Globus pallidus (tissue), 1 donor: ENCODE measurements around the gene GLG1.

ENCODE experiments used
- DNase-seq: peaks from one replicate; pipeline ENCODE4 v3.0.0-alpha.2; 2015; ENCODE audit warnings: low spot score

The GLG1 gene

GRCh38 chr16:74472540-74472939 lies 134.4 kb downstream of the GLG1 start:
- DNase-seq: no peak

GRCh38 chr16:74472010-74472409 lies 134.9 kb downstream of the GLG1 start:
- no peak for DNase-seq

GRCh38 chr16:74469946-74470478 lies 136.9 kb downstream of the GLG1 start:
- no peak for DNase-seq

- no peak for DNase-seq
Measured at GRCh38 chr16:74468807-74469525, 137.9 kb downstream of the GLG1 start.

GRCh38 chr16:74466872-74467271 lies 140.0 kb downstream of the GLG1 start:
- DNase-seq: no peak

- no peak for DNase-seq
Measured at GRCh38 chr16:74465851-74466685, 140.8 kb downstream of the GLG1 start.

- DNase-seq: no peak
Measured at GRCh38 chr16:74465281-74465680, 141.6 kb downstream of the GLG1 start.

GRCh38 chr16:74463888-74464287 lies 143.0 kb downstream of the GLG1 start:
- DNase-seq: no peak

- no peak for DNase-seq
Measured at GRCh38 chr16:74462361-74462760, 144.6 kb downstream of the GLG1 start.

GRCh38 chr16:74461826-74462225 lies 145.1 kb downstream of the GLG1 start:
- DNase-seq: peak; percentile 19

- no peak for DNase-seq
Measured at GRCh38 chr16:74460542-74460941, 146.4 kb downstream of the GLG1 start.

GRCh38 chr16:74456290-74456625 lies 150.7 kb downstream of the GLG1 start:
- DNase-seq: no peak

GRCh38 chr16:74455619-74456289 lies 151.2 kb downstream of the GLG1 start:
- no peak for DNase-seq

GRCh38 chr16:74455213-74455612 lies 151.7 kb downstream of the GLG1 start:
- no peak for DNase-seq

GRCh38 chr16:74451951-74452758 lies 154.8 kb downstream of the GLG1 start:
- DNase-seq: no peak

GRCh38 chr16:74450967-74451760 lies 155.8 kb downstream of the GLG1 start:
- DNase-seq: no peak

GRCh38 chr16:74450236-74450635 lies 156.7 kb downstream of the GLG1 start:
- DNase-seq: no peak

GRCh38 chr16:74449470-74449869 lies 157.4 kb downstream of the GLG1 start:
- no peak for DNase-seq

- peak; percentile 20 for DNase-seq
Measured at GRCh38 chr16:74448990-74449389, 157.9 kb downstream of the GLG1 start.

- DNase-seq: no peak
Measured at GRCh38 chr16:74447578-74447977, 159.3 kb downstream of the GLG1 start.

GRCh38 chr16:74446866-74447265 lies 160.0 kb downstream of the GLG1 start:
- DNase-seq: no peak
